ENCODE results near the gene CAMK2A.

Gene CAMK2A

DNA sequence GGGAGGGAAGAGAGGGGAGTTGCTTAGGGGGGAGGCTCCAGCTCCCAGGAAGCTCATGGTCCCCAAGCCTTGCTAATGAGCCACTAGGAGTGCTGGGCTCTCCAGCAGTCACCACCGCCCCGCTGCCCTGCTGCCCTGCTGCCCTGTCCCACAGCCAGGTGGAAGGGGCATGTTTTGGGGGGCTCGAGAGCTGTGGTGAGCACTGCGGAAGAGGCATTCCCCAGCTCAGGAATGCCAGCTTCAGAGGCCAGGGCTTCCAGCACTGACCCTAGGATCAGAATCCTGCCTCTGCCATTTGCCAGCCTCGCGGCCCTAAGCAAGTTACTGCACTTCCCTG is 82.8 kb downstream of the CAMK2A start:
- H3K27me3 Mint-ChIP-seq = peaks cover 18% of the 10 kb centered on the region
- no peak overlapping the region for H3K27ac Mint-ChIP-seq
- H3K4me1 Mint-ChIP-seq = peaks cover 20% of the 10 kb centered on the region
- H3K4me3 Mint-ChIP-seq = no peak overlapping the region
- no peak for ATAC-seq
- H3K9me3 Mint-ChIP-seq = no peaks in the 10 kb centered on the region
- no peak for DNase-seq
- H3K36me3 Mint-ChIP-seq (ENCODE audit: low read depth) = no peaks in the 10 kb centered on the region

GRCh38 chr5:150206098-150206778 is 83.3 kb downstream of the CAMK2A start:
- H3K4me1 Mint-ChIP-seq = peaks cover 20% of the 10 kb centered on the region
- H3K9me3 Mint-ChIP-seq = no peaks in the 10 kb centered on the region
- ATAC-seq = no peak
- H3K36me3 Mint-ChIP-seq (ENCODE audit: low read depth) = no peaks in the 10 kb centered on the region
- DNase-seq = no peak
- H3K27me3 Mint-ChIP-seq = peaks cover 18% of the 10 kb centered on the region
- H3K27ac Mint-ChIP-seq = no peak overlapping the region
- H3K4me3 Mint-ChIP-seq = no peak overlapping the region

GRCh38 chr5:150204590-150204960 is 85.0 kb downstream of the CAMK2A start:
- DNase-seq (no peak), ATAC-seq (no peak)
- Mint-ChIP-seq H3K27ac (no peak overlapping the region), H3K36me3 (ENCODE audit: low read depth) (no peaks in the 10 kb centered on the region), H3K4me1 (peaks cover 15% of the 10 kb centered on the region), H3K4me3 (no peak overlapping the region), H3K9me3 (no peaks in the 10 kb centered on the region), H3K27me3 (peaks cover 16% of the 10 kb centered on the region)

DNA sequence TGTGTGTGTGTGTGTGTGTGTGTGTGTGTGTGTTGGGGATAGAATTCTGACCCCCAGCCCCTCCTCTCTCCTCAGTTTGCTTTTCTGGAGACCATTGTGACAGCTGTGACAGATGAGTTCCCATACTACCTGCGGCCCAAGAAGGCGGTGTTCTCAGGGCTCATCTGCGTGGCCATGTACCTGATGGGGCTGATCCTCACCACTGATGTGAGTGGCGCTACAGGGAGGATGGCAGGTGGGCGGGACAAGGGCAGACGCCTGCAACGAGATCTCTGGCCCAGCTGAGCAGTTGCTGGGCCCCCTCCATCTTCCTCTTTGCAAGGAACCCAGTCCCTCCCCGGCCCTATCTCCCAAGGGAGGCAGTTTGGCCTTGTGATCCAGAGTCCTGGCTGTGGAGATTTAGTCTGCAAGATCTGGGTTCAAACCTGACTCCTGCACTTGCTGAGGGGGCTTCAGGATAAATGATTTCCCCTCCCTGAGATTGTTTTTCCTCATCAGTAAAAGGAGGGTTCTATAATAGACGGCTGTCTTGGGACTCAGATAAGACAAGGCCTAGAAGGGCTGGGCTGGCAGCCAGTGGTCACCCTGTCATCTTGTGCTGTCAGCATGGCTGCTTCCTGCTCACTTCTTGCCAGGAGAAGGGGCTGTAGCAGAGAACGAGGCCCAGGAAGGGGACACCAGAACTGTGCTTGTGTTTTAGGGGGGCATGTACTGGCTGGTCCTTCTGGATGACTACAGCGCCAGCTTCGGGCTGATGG is 85.6 kb downstream of the CAMK2A start:
- Mint-ChIP-seq H3K4me1 (peaks cover 10% of the 10 kb centered on the region), H3K4me3 (no peak overlapping the region), H3K36me3 (ENCODE audit: low read depth) (no peaks in the 10 kb centered on the region), H3K9me3 (no peaks in the 10 kb centered on the region), H3K27ac (no peak overlapping the region), H3K27me3 (peaks cover 17% of the 10 kb centered on the region)
- ATAC-seq (no peak), DNase-seq (no peak)

GRCh38 chr5:150202501-150202900 is 87.1 kb downstream of the CAMK2A start:
- ATAC-seq (no peak), DNase-seq (no peak)
- no peaks in the 10 kb centered on the region for H3K9me3 Mint-ChIP-seq
- no peak overlapping the region for H3K27ac Mint-ChIP-seq
- H3K27me3 Mint-ChIP-seq = peaks cover 12% of the 10 kb centered on the region
- H3K4me1 Mint-ChIP-seq = no peaks in the 10 kb centered on the region
- H3K4me3 Mint-ChIP-seq = no peak overlapping the region
- H3K36me3 Mint-ChIP-seq (ENCODE audit: low read depth) = no peaks in the 10 kb centered on the region

DNA sequence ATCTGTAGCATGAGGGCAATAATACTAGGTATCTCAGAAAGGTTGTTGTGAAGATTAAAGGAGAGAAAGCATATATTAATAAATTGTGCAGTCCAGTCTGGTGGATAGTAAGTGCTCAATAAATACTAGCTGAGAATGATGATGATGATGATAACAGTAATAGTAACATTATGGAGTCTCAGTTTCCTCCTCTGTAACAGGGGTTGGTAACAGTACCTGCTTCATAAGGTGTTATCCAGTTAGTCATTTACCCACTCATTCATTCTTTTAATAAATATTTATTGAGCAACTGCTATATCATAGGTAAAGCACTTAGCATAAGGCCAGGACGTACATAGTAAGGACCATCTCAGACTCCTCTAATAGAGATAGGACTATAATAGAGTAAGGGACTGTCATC is 92.1 kb downstream of the CAMK2A start:
- Mint-ChIP-seq H3K4me1 (no peaks in the 10 kb centered on the region), H3K27ac (no peak overlapping the region), H3K9me3 (no peaks in the 10 kb centered on the region), H3K36me3 (ENCODE audit: low read depth) (no peaks in the 10 kb centered on the region), H3K27me3 (peaks cover 12% of the 10 kb centered on the region), H3K4me3 (no peak overlapping the region)
- ATAC-seq (no peak), DNase-seq (no peak)

GRCh38 chr5:150196986-150197385 is 92.6 kb downstream of the CAMK2A start:
- no peaks in the 10 kb centered on the region for H3K9me3 Mint-ChIP-seq
- no peak for ATAC-seq
- H3K4me1 Mint-ChIP-seq = no peaks in the 10 kb centered on the region
- H3K4me3 Mint-ChIP-seq = no peak overlapping the region
- peaks cover 14% of the 10 kb centered on the region for H3K27me3 Mint-ChIP-seq
- no peaks in the 10 kb centered on the region for H3K36me3 Mint-ChIP-seq (ENCODE audit: low read depth)
- no peak overlapping the region for H3K27ac Mint-ChIP-seq
- no peak for DNase-seq

DNA sequence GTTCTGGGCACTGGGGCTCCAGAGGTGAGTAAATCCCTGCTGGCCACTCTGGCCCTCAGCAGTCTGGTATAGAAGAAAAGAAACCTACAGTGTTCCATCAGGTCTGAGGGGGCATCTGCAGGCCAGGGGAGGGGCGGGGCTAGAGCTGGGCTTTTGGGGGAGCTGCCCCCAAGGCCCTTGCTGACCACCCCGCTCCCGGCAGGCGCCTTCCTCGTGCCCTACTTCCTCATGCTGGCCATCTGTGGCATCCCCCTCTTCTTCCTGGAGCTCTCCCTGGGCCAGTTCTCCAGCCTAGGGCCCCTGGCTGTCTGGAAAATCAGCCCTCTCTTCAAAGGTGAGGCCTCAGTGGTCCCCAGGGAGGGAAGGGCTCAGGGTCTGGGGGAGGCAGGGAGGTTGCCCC is 93.1 kb downstream of the CAMK2A start:
- ATAC-seq = no peak
- no peaks in the 10 kb centered on the region for H3K9me3 Mint-ChIP-seq
- H3K27me3 Mint-ChIP-seq = peaks cover 17% of the 10 kb centered on the region
- H3K4me3 Mint-ChIP-seq = no peak overlapping the region
- no peak for DNase-seq
- H3K4me1 Mint-ChIP-seq = no peaks in the 10 kb centered on the region
- H3K36me3 Mint-ChIP-seq (ENCODE audit: low read depth) = no peaks in the 10 kb centered on the region
- H3K27ac Mint-ChIP-seq = no peak overlapping the region

DNA sequence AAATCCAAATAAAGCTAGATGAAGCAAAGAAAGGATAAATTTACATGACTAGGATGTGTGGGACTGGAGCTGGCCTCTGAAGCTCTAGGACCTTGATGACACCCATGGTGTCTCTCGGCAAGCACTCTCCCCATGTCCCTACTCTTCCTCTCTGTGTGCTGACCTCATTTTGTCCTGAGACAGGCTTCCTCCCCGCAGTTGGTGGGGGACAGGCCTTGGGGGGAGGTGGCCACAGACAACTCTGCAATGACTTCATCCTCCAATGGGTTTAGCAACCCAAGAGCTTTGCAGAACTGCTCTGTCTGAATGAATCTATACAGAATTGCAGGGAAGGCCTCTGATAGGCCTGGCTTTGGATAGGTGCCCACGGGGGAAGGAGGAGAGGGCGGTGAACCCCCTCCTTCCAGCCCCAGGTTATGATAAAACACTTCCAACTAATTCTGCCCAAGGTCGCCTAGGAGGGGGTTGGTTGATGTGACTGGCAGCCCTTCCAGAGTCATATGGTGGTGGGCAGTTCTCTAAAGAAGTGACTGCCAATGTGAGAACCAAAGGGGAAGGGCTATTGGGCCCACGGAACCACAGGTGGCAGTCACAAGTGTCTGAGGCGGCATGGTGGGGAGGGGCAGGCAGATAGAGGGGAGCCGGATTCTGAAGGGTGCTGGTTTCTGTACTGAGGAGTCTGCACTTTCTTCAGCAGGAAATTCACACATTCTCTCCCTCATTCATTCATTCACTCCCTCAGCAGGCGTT is 93.7 kb downstream of the CAMK2A start:
- Mint-ChIP-seq H3K27ac (no peak overlapping the region), H3K36me3 (ENCODE audit: low read depth) (no peaks in the 10 kb centered on the region), H3K27me3 (peaks cover 21% of the 10 kb centered on the region), H3K4me3 (no peak overlapping the region), H3K9me3 (no peaks in the 10 kb centered on the region), H3K4me1 (no peaks in the 10 kb centered on the region)
- no peak for DNase-seq
- no peak for ATAC-seq

GRCh38 chr5:150192462-150192861 is 97.1 kb downstream of the CAMK2A start:
- peaks cover 27% of the 10 kb centered on the region for H3K27me3 Mint-ChIP-seq
- H3K27ac Mint-ChIP-seq = no peak overlapping the region
- ATAC-seq = no peak
- no peak overlapping the region for H3K4me3 Mint-ChIP-seq
- H3K4me1 Mint-ChIP-seq = no peaks in the 10 kb centered on the region
- H3K9me3 Mint-ChIP-seq = no peaks in the 10 kb centered on the region
- H3K36me3 Mint-ChIP-seq (ENCODE audit: low read depth) = no peaks in the 10 kb centered on the region
- DNase-seq = no peak

- H3K36me3 Mint-ChIP-seq (ENCODE audit: low read depth) = no peaks in the 10 kb centered on the region
- no peaks in the 10 kb centered on the region for H3K9me3 Mint-ChIP-seq
- H3K4me1 Mint-ChIP-seq = no peaks in the 10 kb centered on the region
- no peak overlapping the region for H3K27ac Mint-ChIP-seq
- no peak overlapping the region for H3K4me3 Mint-ChIP-seq
- no peak for ATAC-seq
- DNase-seq = no peak
- peaks cover 28% of the 10 kb centered on the region for H3K27me3 Mint-ChIP-seq
Measured at GRCh38 chr5:150190987-150191386, 98.6 kb downstream of the CAMK2A start.

DNA sequence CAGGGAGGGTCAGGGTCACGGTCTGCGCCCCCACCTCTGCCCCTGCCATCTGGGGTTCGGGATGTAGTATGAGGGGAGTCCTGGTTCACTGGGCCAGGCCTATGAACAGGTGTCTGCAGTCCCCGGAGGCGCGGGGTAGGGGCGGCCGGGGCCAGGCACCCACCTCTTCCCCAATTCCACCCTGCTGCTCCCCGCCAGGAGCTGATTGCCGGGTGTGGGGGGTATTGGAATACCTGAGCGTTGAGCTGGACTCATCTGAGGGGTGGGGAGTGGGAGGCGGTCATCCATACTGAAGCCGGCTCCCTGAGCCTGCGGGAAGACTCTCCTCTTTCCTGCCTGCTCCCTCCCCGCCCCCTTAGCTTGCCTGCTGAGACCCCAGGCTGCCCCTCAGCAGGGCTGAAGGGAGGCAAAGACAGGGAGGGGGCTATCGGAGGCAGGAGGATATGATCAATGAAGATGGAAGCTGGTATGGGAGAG is 99.0 kb downstream of the CAMK2A start:
- ATAC-seq (no peak), DNase-seq (no peak)
- H3K36me3 Mint-ChIP-seq (ENCODE audit: low read depth) = no peaks in the 10 kb centered on the region
- peaks cover 28% of the 10 kb centered on the region for H3K27me3 Mint-ChIP-seq
- H3K4me1 Mint-ChIP-seq = no peaks in the 10 kb centered on the region
- no peak overlapping the region for H3K4me3 Mint-ChIP-seq
- no peak overlapping the region for H3K27ac Mint-ChIP-seq
- no peaks in the 10 kb centered on the region for H3K9me3 Mint-ChIP-seq

DNA sequence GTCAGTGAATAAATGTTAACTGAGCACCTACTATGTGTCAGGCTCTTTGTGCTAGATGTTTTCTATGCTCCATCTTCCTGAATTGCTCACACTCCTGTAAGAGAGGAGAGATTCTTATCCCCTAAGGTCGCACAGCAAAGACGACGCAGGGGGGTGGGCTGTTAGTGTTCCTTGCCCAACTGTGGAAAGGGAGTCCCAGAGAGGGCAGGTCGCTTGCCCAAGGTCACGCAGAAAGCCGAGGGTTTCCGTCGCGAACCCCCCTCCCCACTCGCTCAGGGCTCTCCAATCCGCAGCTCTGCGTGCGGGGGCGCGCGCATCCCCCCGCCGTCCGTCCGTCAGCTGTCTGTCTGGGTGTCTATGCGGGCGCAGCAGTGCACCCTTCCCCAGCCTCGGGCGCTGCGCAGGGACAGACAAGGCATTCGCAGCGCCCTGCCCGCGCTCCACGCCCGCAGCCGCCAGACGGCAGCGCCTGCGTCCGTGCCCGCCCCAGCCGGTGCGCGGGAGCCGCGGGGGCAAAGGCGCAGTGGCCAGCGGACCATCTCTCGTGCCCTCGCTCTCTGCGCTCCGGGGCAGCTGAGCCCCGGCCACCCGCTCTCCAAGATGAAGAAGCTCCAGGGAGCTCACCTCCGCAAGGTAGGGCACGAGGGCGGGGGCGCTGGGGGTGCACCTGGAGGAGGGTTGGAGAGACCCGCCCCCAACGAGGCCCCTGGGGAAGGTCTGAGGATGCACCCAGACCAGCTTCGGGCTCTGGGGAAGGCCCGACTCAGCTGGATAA is 99.7 kb downstream of the CAMK2A start, which contains the start of gene SLC6A7:
Gene SLC6A7, plus strand, starts transcription at position 335 of the 775 bp plus-strand sequence. Its CDS starts 266 bp downstream, at position 601.
- H3K27ac Mint-ChIP-seq = no peak within 1 kb of the TSS
- no peaks in the 10 kb centered on the region for H3K4me1 Mint-ChIP-seq
- ATAC-seq (peak; percentile 23), DNase-seq (no peak)
- H3K36me3 Mint-ChIP-seq (ENCODE audit: low read depth) = no peaks in the 10 kb centered on the region
- H3K27me3 Mint-ChIP-seq = peaks cover 27% of the 10 kb centered on the region
- no peak within 1 kb of the TSS for H3K4me3 Mint-ChIP-seq
- H3K9me3 Mint-ChIP-seq = no peaks in the 10 kb centered on the region

- H3K27ac Mint-ChIP-seq = no peak overlapping the region
- H3K36me3 Mint-ChIP-seq (ENCODE audit: low read depth) = no peaks in the 10 kb centered on the region
- DNase-seq (no peak), ATAC-seq (no peak)
- no peaks in the 10 kb centered on the region for H3K4me1 Mint-ChIP-seq
- H3K4me3 Mint-ChIP-seq = no peak overlapping the region
- no peaks in the 10 kb centered on the region for H3K9me3 Mint-ChIP-seq
- H3K27me3 Mint-ChIP-seq = peaks cover 27% of the 10 kb centered on the region
Measured at GRCh38 chr5:150189326-150189725, 100.2 kb downstream of the CAMK2A start.

Measured in activated naive CD8-positive, alpha-beta T cell treated with anti-CD3 and anti-CD28 coated beads, Interleukin-2, amount 50 U/mL, for 24 hours (primary cell).